GM18517 (cell line): Measurements from ENCODE around the gene SYNGR3.
"Not testable (repeated sequence)": the region's sequence is repeated elsewhere in the genome, so short reads cannot be mapped to it uniquely, and the experiment has no call there.

Source experiments
- ATAC-seq: cut with Tn5 transposase; IDR thresholded peaks from one replicate; pipeline ENCODE4 v1.9.1; 2021; ENCODE audit warnings: mild to moderate bottlenecking, moderate library complexity; ENCODE audit not compliant: unreplicated experiment

The SYNGR3 gene

GRCh38 chr16:1989209-1990100, at the start of gene SYNGR3:
Gene SYNGR3 (plus strand): TSS chr16:1989970. CDS start chr16:1990103, 133 bp downstream.
- no peak for ATAC-seq

GRCh38 chr16:1940273-1941161, 49.3 kb upstream of the SYNGR3 start:
- ATAC-seq, result no peak

- ATAC-seq, result no peak
These were observed 48.4 kb upstream of the SYNGR3 start for GRCh38 chr16:1941162-1942046.

GRCh38 chr16:1942047-1942809, 47.5 kb upstream of the SYNGR3 start:
- no peak for ATAC-seq

- ATAC-seq, result peak; percentile 81
These were observed 46.7 kb upstream of the SYNGR3 start, which contains the start of gene MSRB1 for GRCh38 chr16:1942810-1943726. Gene MSRB1 (minus strand): TSS chr16:1943199. CDS start chr16:1943156, 43 bp downstream.

- ATAC-seq, result no peak
These were observed 45.1 kb upstream of the SYNGR3 start for GRCh38 chr16:1944612-1945199.

- ATAC-seq, result no peak
These were observed 44.0 kb upstream of the SYNGR3 start for GRCh38 chr16:1945559-1946391.

GRCh38 chr16:1946495-1947368, 43.0 kb upstream of the SYNGR3 start:
- no peak for ATAC-seq

- no peak for ATAC-seq
These were observed 42.5 kb upstream of the SYNGR3 start for GRCh38 chr16:1947369-1947670.

- no peak for ATAC-seq
These were observed 40.3 kb upstream of the SYNGR3 start for GRCh38 chr16:1949507-1949906.

GRCh38 chr16:1950047-1950446, 39.7 kb upstream of the SYNGR3 start:
- no peak for ATAC-seq

GRCh38 chr16:1950559-1950958, 39.2 kb upstream of the SYNGR3 start:
- no peak for ATAC-seq

GRCh38 chr16:1953734-1954133, 36.0 kb upstream of the SYNGR3 start:
- ATAC-seq, result no peak

GRCh38 chr16:1957434-1958142, 32.2 kb upstream of the SYNGR3 start:
- not testable (repeated sequence) for ATAC-seq

GRCh38 chr16:1958143-1958491, 31.7 kb upstream of the SYNGR3 start:
- ATAC-seq, result not testable (repeated sequence)

GRCh38 chr16:1958715-1959268, 31.0 kb upstream of the SYNGR3 start:
- ATAC-seq, result no peak
